A549 (cell line): ENCODE results near the gene PRRX1. TPM values are rescaled to one million over a fixed set of nuclear protein-coding genes. Genes with fewer than 3 reads are reported as not detected.

Experiments
- ATAC-seq, 2 experiments: fragments of 200-7000 bp in 1 of 2; fragments of >200 bp in 1 of 2; cut with Nextera tagmentation in 1 of 2; cut with Tn5 transposase in 1 of 2; 3 replicates each; pipeline versions ENCODE4 v1.8.0 to v1.9.1; 2018 to 2020; ENCODE audit warnings: mild to moderate bottlenecking in 1 of 2, moderate library complexity in 1 of 2
- CTCF ChIA-PET: fragments of 300-600 bp; sonication (Branson Sonifier 250); formaldehyde crosslinking; extraction: SDS; loops from one replicate; lab custom pipeline; 2021; ENCODE audit warnings: antibody characterized with exemption, inconsistent platforms; lab: Yijun Ruan, JAX
- POLR2A ChIA-PET: fragments of 350-600 bp; formaldehyde crosslinking; extraction: SDS; loops from one replicate; lab custom pipeline; 2021; ENCODE audit warnings: antibody characterized with exemption, inconsistent platforms; lab: Yijun Ruan, JAX
- DNase-seq, 2 experiments: peaks; one replicate each; pipeline versions ENCODE4 v3.0.0 to v3.0.0-alpha.2; 2011 to 2016; ENCODE audit warnings: low read depth in 1 of 2, low spot score in 1 of 2
- FAIRE-seq: peaks from 2 replicates; lab custom pipeline; 2011; peaks lifted over from hg19 to GRCh38; lab: Jason Lieb, UNC
- H3K27ac ChIP-seq, 2 experiments: fragments of >200 bp; sonication (Bioruptor Twin); formaldehyde crosslinking; 3 replicates each; pipeline ENCODE4 v1.5.1; 2016 to 2017
- H3K4me1 ChIP-seq: fragments of >200 bp; sonication (Bioruptor Twin); formaldehyde crosslinking; 3 replicates; pipeline ENCODE4 v1.6.1; 2016
- H3K4me2 ChIP-seq: fragments of >200 bp; sonication (Bioruptor Twin); formaldehyde crosslinking; 3 replicates; pipeline ENCODE4 v1.6.1; 2016
- H3K4me3 ChIP-seq: fragments of >200 bp; sonication (Bioruptor Twin); formaldehyde crosslinking; 3 replicates; pipeline ENCODE4 v1.5.1; 2016
- H3K9me3 ChIP-seq: fragments of >200 bp; sonication (Bioruptor Twin); formaldehyde crosslinking; 3 replicates; pipeline ENCODE4 v1.6.1; 2016
- BHLHE40 ChIP-seq: IDR thresholded peaks from 2 replicates; pipeline ENCODE4 v1.6.1; 2012; ENCODE audit warnings: low read depth, low read length, inconsistent platforms
- CBX8 ChIP-seq: fragments of 200-600 bp; sonication (generic); IDR thresholded peaks from 2 replicates; pipeline ENCODE4 v1.6.1; 2016
- EHF ChIP-seq: fragments of 250-450 bp; sonication (Bioruptor Pico); IDR thresholded peaks from 2 replicates; pipeline ENCODE4 v1.5.0; 2020; ENCODE audit warnings: mild to moderate bottlenecking
- FOSB ChIP-seq: fragments of 250-450 bp; sonication (Bioruptor Pico); IDR thresholded peaks from 2 replicates; pipeline ENCODE4 v1.5.0; 2020; ENCODE audit warnings: mild to moderate bottlenecking, moderate library complexity
- GATA3 ChIP-seq: IDR thresholded peaks from 2 replicates; pipeline ENCODE4 v1.6.1; 2012; ENCODE audit warnings: borderline replicate concordance
- HOXB13 ChIP-seq: fragments of 250-450 bp; sonication (Bioruptor Pico); IDR thresholded peaks from 2 replicates; pipeline ENCODE4 v1.5.0; 2020; ENCODE audit warnings: low read depth, mild to moderate bottlenecking, moderate library complexity
- MAFK ChIP-seq: fragments of 450-650 bp; IDR thresholded peaks from 2 replicates; pipeline ENCODE4 v1.6.1; 2014; ENCODE audit not compliant: partially characterized antibody
- MAZ ChIP-seq: fragments of 150-350 bp; IDR thresholded peaks from 2 replicates; pipeline ENCODE4 v1.6.1; 2014; ENCODE audit warnings: antibody characterized with exemption, low read depth, low read length, borderline replicate concordance
- PHF8 ChIP-seq: fragments of 200-600 bp; sonication (generic); IDR thresholded peaks from 2 replicates; pipeline ENCODE4 v1.6.1; 2016; ENCODE audit warnings: low read depth, mild to moderate bottlenecking, antibody characterized with exemption, moderate library complexity, borderline replicate concordance
- POLR2A ChIP-seq: IDR thresholded peaks from 2 replicates; pipeline ENCODE4 v1.6.1; 2012; ENCODE audit warnings: mild to moderate bottlenecking, low read length
- RCOR1 ChIP-seq: fragments of 150-350 bp; IDR thresholded peaks from 2 replicates; pipeline ENCODE4 v1.6.1; 2014; ENCODE audit warnings: antibody characterized with exemption, low read length, low read depth
- SREBF2 ChIP-seq: fragments of 450-650 bp; IDR thresholded peaks from 2 replicates; pipeline ENCODE4 v1.6.1; 2014; ENCODE audit warnings: mild to moderate bottlenecking, moderate library complexity
- TFCP2L1 ChIP-seq: fragments of 250-450 bp; sonication (Bioruptor Pico); IDR thresholded peaks from 2 replicates; pipeline ENCODE4 v1.5.0; 2021; ENCODE audit warnings: mild to moderate bottlenecking
- ZFP36 ChIP-seq: fragments of 450-650 bp; IDR thresholded peaks from 2 replicates; pipeline ENCODE4 v1.6.1; 2014; ENCODE audit warnings: borderline replicate concordance; ENCODE audit not compliant: partially characterized antibody
- ZSCAN20 ChIP-seq: fragments of 250-450 bp; sonication (Bioruptor Pico); IDR thresholded peaks from 2 replicates; pipeline ENCODE4 v1.8.0; 2022; ENCODE audit warnings: mild to moderate bottlenecking, moderate library complexity
- WGBS: methylation state at CpG from one replicate; pipeline ENCODE4 v1.1.6; 2017; ENCODE audit errors: missing lambda C conversion rate; 5-methylcytosine and 5-hydroxymethylcytosine counted together
- polyA plus RNA-seq, 4 experiments: library from polyadenylated mRNA; depleted of rRNA in 3 of 4; stranded (reverse); fragments of >200 nt; fragmentation: RNase III in 1 of 4; extraction: RNeasy Plus Mini Kit Qiagen cat#74134 plus additional on column Dnase treatment in 1 of 4; gene quantifications; 2 replicates in 3 of 4; 3 replicates in 1 of 4; pipeline ENCODE4 v1.2.3, GENCODE V29; 2011 to 2017
- TF ChIP-seq, protein P1 (sequence below): IDR thresholded peaks from 2 replicates; pipeline ENCODE4 v1.6.1; 2012; ENCODE audit warnings: low read depth, borderline replicate concordance

Gene PRRX1
- polyA plus RNA-seq, 2 of the 4 experiments (the other 2 are of a cell fraction), result 0.14 TPM; not detected in 1

DNA sequence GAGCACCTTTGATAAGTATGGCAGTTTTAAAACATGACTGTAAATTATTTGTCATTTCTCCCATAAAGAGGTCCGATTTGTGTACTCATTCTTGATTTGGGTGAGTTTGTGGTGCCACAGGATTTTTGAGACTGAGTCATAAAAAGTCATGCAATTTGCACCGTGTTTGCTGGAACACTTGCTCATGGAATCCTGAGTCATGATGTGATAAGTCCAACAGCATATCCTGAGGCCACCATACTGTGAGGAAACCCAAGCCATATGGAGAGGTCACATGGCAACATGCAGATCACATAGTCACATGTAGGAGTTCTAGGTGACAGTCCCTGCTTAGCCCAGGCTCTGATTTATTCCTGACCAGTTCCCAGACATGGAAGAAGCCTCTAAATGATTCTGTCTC is 40.8 kb upstream of the PRRX1 start:
- no peaks in the 10 kb centered on the region for H3K9me3 ChIP-seq
- DNase-seq (peak in 1 of 2 experiments; percentile 23), ATAC-seq (no peak), FAIRE-seq (no peak)
- H3K4me1 ChIP-seq, result no peaks in the 10 kb centered on the region
- TF ChIP-seq PHF8 (no peak), POLR2A (no peak), FOSB (CRISPR knock-in tag) (no peak), TFCP2L1 (CRISPR knock-in tag) (no peak), HOXB13 (CRISPR knock-in tag) (no peak), MAZ (no peak), RCOR1 (no peak), EHF (CRISPR knock-in tag) (no peak), SREBF2 (no peak), GATA3 (no peak)
- WGBS, result 0% methylated on average over 2 of the region's 2 CpGs
- CTCF ChIA-PET, result interaction anchor here (0.8 kb wide), 1 partner anchor 67 kb away, joined by 3 read pairs; no protein-coding TSS in a partner anchor
- POLR2A ChIA-PET, result no interaction called here
- H3K27ac ChIP-seq, result no peak overlapping the region
- no peak overlapping the region for H3K4me3 ChIP-seq
- H3K4me2 ChIP-seq, result no peak overlapping the region

DNA sequence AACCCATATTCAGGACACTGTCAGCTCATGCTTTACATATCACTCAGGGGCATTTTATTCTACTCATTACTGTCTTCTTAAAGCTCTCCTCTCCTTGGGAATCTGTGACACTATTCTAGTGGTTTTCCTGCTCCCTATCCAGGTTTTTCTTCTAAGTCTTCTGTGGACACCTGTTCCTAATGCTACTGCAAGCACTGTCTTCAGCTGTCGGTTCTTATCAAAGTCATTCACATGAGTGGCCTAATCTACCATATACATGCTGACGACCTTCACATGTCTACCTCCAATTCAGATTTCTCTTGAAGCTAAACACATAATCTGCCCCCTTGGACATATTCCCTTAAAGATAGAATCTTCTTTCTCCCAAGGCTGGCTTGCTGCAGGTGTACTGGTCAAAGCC is 39.8 kb upstream of the PRRX1 start:
- ChIA-PET POLR2A (no interaction called here), CTCF (interaction anchor here (0.8 kb wide), 1 partner anchor 66 kb away, joined by 3 read pairs; no protein-coding TSS in a partner anchor)
- Histone ChIP-seq H3K4me1 (no peaks in the 10 kb centered on the region), H3K27ac (no peak overlapping the region), H3K4me2 (no peak overlapping the region), H3K4me3 (no peak overlapping the region), H3K9me3 (no peaks in the 10 kb centered on the region)
- no peak for TF ChIP-seq BHLHE40
- TF ChIP-seq, protein P1, sequence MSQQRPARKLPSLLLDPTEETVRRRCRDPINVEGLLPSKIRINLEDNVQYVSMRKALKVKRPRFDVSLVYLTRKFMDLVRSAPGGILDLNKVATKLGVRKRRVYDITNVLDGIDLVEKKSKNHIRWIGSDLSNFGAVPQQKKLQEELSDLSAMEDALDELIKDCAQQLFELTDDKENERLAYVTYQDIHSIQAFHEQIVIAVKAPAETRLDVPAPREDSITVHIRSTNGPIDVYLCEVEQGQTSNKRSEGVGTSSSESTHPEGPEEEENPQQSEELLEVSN, result no peak
- no peak for FAIRE-seq
- 12% methylated on average over 2 of the region's 2 CpGs for WGBS
- ATAC-seq, result no peak
- no peak for DNase-seq

DNA sequence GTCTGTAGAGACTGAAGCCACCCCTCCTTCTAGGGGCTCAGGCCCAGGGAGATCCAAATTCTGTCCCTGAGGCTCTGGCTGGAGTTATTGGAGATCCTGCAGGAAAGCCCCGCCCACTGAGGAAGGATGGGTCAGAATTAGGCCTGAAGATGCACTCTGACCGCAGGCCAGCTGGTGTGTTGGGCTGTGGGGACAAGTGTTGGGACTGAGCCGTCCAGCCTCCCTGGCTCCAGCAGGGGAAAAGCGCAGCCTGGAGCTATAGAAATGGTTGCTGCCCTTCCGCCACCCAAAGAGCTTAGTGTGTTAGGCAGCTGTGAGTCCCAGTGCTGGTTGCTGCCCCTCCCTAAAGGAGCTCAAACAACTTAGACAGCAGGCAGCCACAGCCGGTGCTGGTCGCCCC is 33.0 kb upstream of the PRRX1 start:
- FAIRE-seq (no peak), DNase-seq (no peak), ATAC-seq (no peak)
- ChIA-PET CTCF (no interaction called here), POLR2A (no interaction called here)
- WGBS, result 51% methylated on average over 5 of the region's 7 CpGs
- Histone ChIP-seq H3K4me2 (no peak overlapping the region), H3K9me3 (no peaks in the 10 kb centered on the region), H3K27ac (no peak overlapping the region), H3K4me1 (no peaks in the 10 kb centered on the region), H3K4me3 (no peak overlapping the region)
- TF ChIP-seq ZSCAN20 (CRISPR knock-in tag) (no peak), MAZ (no peak), ZFP36 (no peak)

DNA sequence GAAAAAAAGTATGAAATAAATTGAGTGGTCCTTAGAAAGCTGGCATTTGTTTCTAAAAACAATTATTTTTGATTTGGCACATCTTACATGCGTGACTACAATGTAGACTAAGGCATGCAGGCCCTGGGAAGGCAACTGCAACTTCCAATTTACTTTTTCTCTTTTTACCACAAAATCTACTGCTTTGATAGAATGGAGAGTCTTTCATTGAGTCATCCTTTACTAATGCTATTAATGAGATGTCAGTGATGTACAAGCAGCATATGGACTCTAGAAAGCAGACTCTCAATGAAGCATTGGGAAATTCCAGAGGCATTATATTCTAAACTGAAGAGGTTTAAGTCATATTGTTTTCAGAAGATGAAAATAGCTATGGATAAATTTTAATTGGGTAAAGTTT is 29.6 kb upstream of the PRRX1 start:
- DNase-seq (no peak), ATAC-seq (no peak), FAIRE-seq (no peak)
- Histone ChIP-seq H3K4me2 (no peak overlapping the region), H3K9me3 (no peaks in the 10 kb centered on the region), H3K4me1 (no peaks in the 10 kb centered on the region), H3K27ac (no peak overlapping the region), H3K4me3 (no peak overlapping the region)
- WGBS, result 3% methylated on average over 1 of the region's 1 CpG
- no peak for TF ChIP-seq CBX8
- POLR2A ChIA-PET, result no interaction called here
- CTCF ChIA-PET, result no interaction called here

DNA sequence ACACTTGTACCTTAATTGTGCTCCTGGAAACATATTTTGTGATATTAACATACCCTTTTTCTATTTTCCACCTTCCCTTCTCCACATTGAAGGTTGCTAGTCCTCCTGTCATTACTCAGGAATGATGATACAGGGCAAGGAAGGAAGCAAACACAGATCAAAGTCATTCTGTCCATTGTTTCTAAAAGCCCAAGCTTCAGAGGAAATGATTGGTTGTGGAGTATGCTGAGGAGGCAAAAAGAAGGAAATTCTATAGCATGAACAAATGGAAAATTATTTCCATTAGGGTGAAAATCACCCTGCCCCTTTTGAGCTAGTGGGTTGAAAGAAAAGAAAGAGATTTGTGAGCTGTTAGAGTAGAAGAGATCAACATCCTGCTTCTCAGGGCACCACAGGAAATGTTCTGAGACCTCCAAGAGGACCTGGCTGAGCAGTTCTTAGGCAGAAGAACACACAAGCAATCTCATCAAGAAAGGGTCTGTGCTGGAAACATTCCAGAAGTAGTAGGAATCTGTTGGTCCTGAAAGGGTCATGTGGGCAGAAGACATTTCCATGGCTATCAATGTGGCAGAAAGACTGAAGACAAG is 29.0 kb upstream of the PRRX1 start:
- Histone ChIP-seq H3K4me2 (no peak overlapping the region), H3K27ac (no peak overlapping the region), H3K4me3 (no peak overlapping the region), H3K4me1 (no peaks in the 10 kb centered on the region), H3K9me3 (no peaks in the 10 kb centered on the region)
- ATAC-seq (no peak), DNase-seq (no peak), FAIRE-seq (no peak)
- peak; percentile 7 for TF ChIP-seq MAFK
- no peak for TF ChIP-seq POLR2A
- no peak for TF ChIP-seq HOXB13 (CRISPR knock-in tag)
- ChIA-PET POLR2A (no interaction called here), CTCF (no interaction called here)
